ENCODE data around the gene CDK2. TPM values are rescaled to one million over a fixed set of nuclear protein-coding genes. Genes with fewer than 3 reads are reported as not detected.
"Not testable (repeated sequence)": the region's sequence is repeated elsewhere in the genome, so short reads cannot be mapped to it uniquely, and the experiment has no call there.

The CDK2 gene
- polyA plus RNA-seq = 10 to 100 TPM in 2 of 3 donors, 1 to 10 TPM in 1; 9.2 to 20.8 (median 16.8) TPM

GRCh38 chr12:55966408-55967281, at the start of gene CDK2:
TSS of gene CDK2 (plus strand) at chr12:55966830. CDS start at chr12:55967009, 179 bp downstream.
- 0 to 1% (median 0%) methylated on average over 45 of the region's 45 CpGs for WGBS, 3 donors
- no peak within 1 kb of the TSS for H3K27ac ChIP-seq (ENCODE audit: low read depth, low read length)

GRCh38 chr12:55919032-55919431, 47.6 kb upstream of the CDK2 start:
- 85 to 90% (median 87%) methylated on average over 3 of the region's 3 CpGs for WGBS, 3 donors

GRCh38 chr12:55922126-55922525, 44.5 kb upstream of the CDK2 start:
- H3K27ac ChIP-seq (ENCODE audit: low read depth, low read length) = no peak overlapping the region
- WGBS, 3 donors = 86 to 98% (median 93%) methylated on average over 3 of the region's 3 CpGs

More at GRCh38 chr12:55919032-55919431, 47.6 kb upstream of the CDK2 start:
- H3K27ac ChIP-seq (ENCODE audit: low read depth, low read length) = not testable (repeated sequence)

- not testable (repeated sequence) for H3K27ac ChIP-seq (ENCODE audit: low read depth, low read length)
- 91 to 94% (median 92%) methylated on average over 9 of the region's 9 CpGs for WGBS, 3 donors
Observed at GRCh38 chr12:55923648-55924047, 43.0 kb upstream of the CDK2 start.

GRCh38 chr12:55925371-55925770, 41.3 kb upstream of the CDK2 start:
- H3K27ac ChIP-seq (ENCODE audit: low read depth, low read length) = no peak overlapping the region
- 79 to 86% (median 81%) methylated on average over 4 of the region's 4 CpGs for WGBS, 3 donors

GRCh38 chr12:55925870-55926737, 40.5 kb upstream of the CDK2 start:
- peak overlapping the region; percentile 65 for H3K27ac ChIP-seq (ENCODE audit: low read depth, low read length)
- 7 to 15% (median 13%) methylated on average over 10 of the region's 10 CpGs for WGBS, 3 donors

- 0 to 1% (median 0%) methylated on average over 42 of the region's 42 CpGs for WGBS, 3 donors
Observed at GRCh38 chr12:55926738-55927587, 39.7 kb upstream of the CDK2 start.

GRCh38 chr12:55927588-55928502, 38.8 kb upstream of the CDK2 start, which contains the start of gene PYM1:
TSS of gene PYM1 (minus strand) at chr12:55927894. CDS start at chr12:55927761, 133 bp downstream.
- H3K27ac ChIP-seq (ENCODE audit: low read depth, low read length) = peak within 1 kb of the TSS; percentile 89
- WGBS, 3 donors = 5 to 7% (median 6%) methylated on average over 45 to 49 of the region's 49 CpGs

More at GRCh38 chr12:55926738-55927587, 39.7 kb upstream of the CDK2 start:
- H3K27ac ChIP-seq (ENCODE audit: low read depth, low read length) = peak overlapping the region; percentile 89

- 35 to 74% (median 45%) methylated on average over 8 of the region's 8 CpGs for WGBS, 3 donors
- H3K27ac ChIP-seq (ENCODE audit: low read depth, low read length) = no peak overlapping the region
Observed at GRCh38 chr12:55929306-55929791, 37.3 kb upstream of the CDK2 start.

- no peak within 1 kb of the TSS for H3K27ac ChIP-seq (ENCODE audit: low read depth, low read length)
- 34 to 39% (median 35%) methylated on average over 3 of the region's 3 CpGs for WGBS, 3 donors
Observed at GRCh38 chr12:55930771-55931316, 35.8 kb upstream of the CDK2 start, which contains the start of gene DGKA. TSS of gene DGKA (plus strand) at chr12:55931162. CDS start at chr12:55936504, 5,342 bp downstream.

GRCh38 chr12:55931317-55931779, 35.3 kb upstream of the CDK2 start:
- H3K27ac ChIP-seq (ENCODE audit: low read depth, low read length) = no peak overlapping the region
- 8 to 9% (median 8%) methylated on average over 10 of the region's 10 CpGs for WGBS, 3 donors

GRCh38 chr12:55931780-55932550, 34.7 kb upstream of the CDK2 start:
- no peak overlapping the region for H3K27ac ChIP-seq (ENCODE audit: low read depth, low read length)
- WGBS, 3 donors = 0 to 1% (median 0%) methylated on average over 56 to 60 of the region's 60 CpGs

GRCh38 chr12:55932551-55932910, 34.1 kb upstream of the CDK2 start:
- WGBS, 3 donors = 0 to 9% (median 6%) methylated on average over 4 of the region's 4 CpGs
- no peak overlapping the region for H3K27ac ChIP-seq (ENCODE audit: low read depth, low read length)

GRCh38 chr12:55933169-55933798, 33.3 kb upstream of the CDK2 start:
- H3K27ac ChIP-seq (ENCODE audit: low read depth, low read length) = no peak overlapping the region
- 55 to 72% (median 61%) methylated on average over 7 of the region's 7 CpGs for WGBS, 3 donors

Data from adipose tissue (tissue), 3 donors.